Aorta (tissue), 5 donors: ENCODE data around the gene SLC30A4. TPM values are rescaled to one million over a fixed set of nuclear protein-coding genes. Genes with fewer than 3 reads are reported as not detected.
A peak's percentile ranks its signal among the peaks of the same experiment; 100 is the strongest.

Experiments
- ATAC-seq: fragments of 200-7000 bp; cut with Tn5 transposase; one replicate; pipeline ENCODE4 v1.9.1; 2022; ENCODE audit warnings: moderate library complexity; ENCODE audit not compliant: low FRiP score
- DNase-seq, 2 donors: peaks; one replicate each; pipeline ENCODE4 v3.0.0-alpha.2; 2020
- H3K27ac ChIP-seq, 2 donors: one replicate each; pipeline ENCODE4 v1.5.1; 2013; ENCODE audit warnings: low read length in 2 of 2, mild to moderate bottlenecking in 2 of 2, moderate library complexity in 2 of 2, control low read depth in 1 of 2, inconsistent platforms in 1 of 2, low read depth in 1 of 2
- H3K27me3 ChIP-seq, 2 donors: one replicate each; pipeline ENCODE4 v1.6.1; 2013; ENCODE audit warnings: control low read depth in 1 of 2, low read length in 1 of 2, mild to moderate bottlenecking in 1 of 2, moderate library complexity in 1 of 2; ENCODE audit not compliant: insufficient read depth in 2 of 2, control insufficient read depth in 1 of 2
- H3K36me3 ChIP-seq, 2 donors: one replicate each; pipeline ENCODE4 v1.6.1; 2013; ENCODE audit warnings: control low read depth in 1 of 2, low read length in 1 of 2, mild to moderate bottlenecking in 1 of 2; ENCODE audit not compliant: insufficient read depth in 2 of 2, control insufficient read depth in 1 of 2
- H3K4me1 ChIP-seq, 2 donors: one replicate each; pipeline ENCODE4 v1.6.1; 2013; ENCODE audit warnings: low read length in 2 of 2, control low read depth in 1 of 2, mild to moderate bottlenecking in 1 of 2, moderate library complexity in 1 of 2; ENCODE audit not compliant: insufficient read depth in 2 of 2, control insufficient read depth in 1 of 2
- H3K4me3 ChIP-seq, 2 donors: one replicate each; pipeline ENCODE4 v1.5.1; 2013; ENCODE audit warnings: low read length in 2 of 2, control low read depth in 1 of 2, mild to moderate bottlenecking in 1 of 2
- H3K9me3 ChIP-seq: one replicate; pipeline ENCODE4 v1.6.1; 2013; ENCODE audit warnings: mild to moderate bottlenecking, low read length; ENCODE audit not compliant: control insufficient read depth
- WGBS, 2 donors: extraction: QIAGEN DNeasy Blood & Tissue Kit; methylation state at CpG; one replicate each; pipeline ENCODE4 v1.1.7; 2013; 5-methylcytosine and 5-hydroxymethylcytosine counted together
- intact Hi-C, 2 donors: fragments of 100-400 bp; cut with DNase I; formaldehyde crosslinking; loops; one replicate each; pipeline versions ENCODE4 v1.14.2 to v1.15.0; 2022
- polyA plus RNA-seq, 2 donors: library from polyadenylated mRNA; stranded (reverse); fragments of 200-250 nt; gene quantifications; one replicate each; pipeline ENCODE4 v1.2.3, GENCODE V29; 2013
- total RNA-seq, 2 donors: library from RNA; stranded (reverse); fragmentation: NEBNext Ultra II Directional; extraction: Animal tissue kit (Norgen Biotek cat#: 25700); gene quantifications; one replicate each; pipeline ENCODE4 v1.2.1, GENCODE V29; 2021
- donor health status: healthy with polysubstance abuse.
- donor health status: Bipolar disorder and iron deficiency.
- donor health status: DM: no; HTN: no; CAD: no.
- donor health status: DM: no; HTN: no; CAD: no.
- donor health status: DM: yes; HTN: yes; CAD: no.

SLC30A4 gene
- total and polyA plus RNA-seq, 4 donors = 3.7 to 10.2 (median 7.2) TPM

DNA sequence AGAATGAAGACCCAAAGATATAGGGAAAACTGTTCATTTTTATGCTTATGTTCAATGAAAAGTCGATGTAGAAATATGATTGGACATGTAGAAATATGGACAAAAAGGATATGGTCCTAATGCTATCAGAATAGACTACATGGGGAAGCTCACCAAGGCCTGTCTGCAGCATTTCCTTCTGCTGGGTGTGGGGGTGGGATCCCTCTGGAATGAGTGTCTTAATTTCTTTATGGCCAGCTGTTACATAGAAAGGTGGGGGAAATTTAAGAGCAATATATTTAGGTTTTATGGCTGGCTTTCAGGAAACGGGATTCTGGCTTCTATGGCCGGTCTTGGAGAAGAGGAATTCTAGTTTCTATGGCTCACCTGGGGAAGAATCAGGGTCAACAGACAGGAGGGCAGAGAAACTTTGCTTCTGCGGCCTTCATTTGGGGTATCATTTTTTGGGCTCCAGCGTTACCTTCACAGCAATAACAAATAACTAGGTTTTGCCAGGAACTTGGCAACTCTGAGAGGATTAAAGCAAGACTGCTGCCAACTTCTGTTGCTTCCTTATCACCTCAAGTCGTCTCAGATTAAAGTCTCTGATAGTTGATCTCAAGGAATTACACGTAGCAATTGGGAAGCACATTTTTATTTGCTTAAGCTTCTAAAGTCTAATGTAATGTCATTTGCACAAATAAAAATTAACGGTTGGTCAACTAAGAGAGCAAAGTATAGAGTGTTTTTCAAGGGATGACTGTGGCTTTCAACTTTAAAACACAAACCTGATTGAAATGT is 87.2 kb downstream of the SLC30A4 start:
- intact Hi-C loops = no loop called here
- no peak for ATAC-seq
- 61 to 62% methylated on average over 8 of the region's 8 CpGs for WGBS, 2 donors

DNA sequence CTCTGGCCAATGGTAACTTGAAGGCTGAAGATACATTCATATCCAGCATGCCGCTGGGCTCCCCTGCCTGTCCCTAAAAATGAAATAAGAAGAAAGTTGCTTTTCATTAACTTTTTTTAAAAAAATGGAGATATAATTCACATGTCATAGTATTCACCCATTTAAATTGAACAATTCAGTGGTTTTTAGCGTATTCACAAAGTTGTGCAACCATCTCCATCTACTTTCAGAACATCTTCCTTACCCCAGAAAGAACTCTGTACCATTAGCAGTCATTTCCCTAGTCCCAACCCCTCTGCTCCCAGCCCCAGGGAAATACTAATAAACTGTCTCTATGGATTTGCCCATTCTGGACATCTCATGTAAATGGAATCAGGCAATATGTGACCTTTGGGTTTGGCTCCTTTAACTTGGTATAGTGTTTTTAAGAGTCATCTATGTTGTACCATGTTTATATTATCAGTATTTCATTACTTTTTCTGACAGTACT is 88.4 kb downstream of the SLC30A4 start:
- H3K4me1 ChIP-seq = no peaks in the 10 kb centered on the region
- no peak overlapping the region for H3K4me3 ChIP-seq
- intact Hi-C loops = no loop called here
- H3K27ac ChIP-seq = no peak overlapping the region
- WGBS, 2 donors = 94 to 96% methylated on average over 2 of the region's 2 CpGs
- no peaks in the 10 kb centered on the region for H3K36me3 ChIP-seq
- H3K9me3 ChIP-seq = no peaks in the 10 kb centered on the region
- no peaks in the 10 kb centered on the region for H3K27me3 ChIP-seq
- no peak for DNase-seq
- no peak for ATAC-seq

More for the DNA sequence above, 87.2 kb downstream of the SLC30A4 start:
- Histone ChIP-seq H3K4me1 (no peaks in the 10 kb centered on the region), H3K4me3 (no peak overlapping the region), H3K27ac (no peak overlapping the region), H3K36me3 (no peaks in the 10 kb centered on the region), H3K9me3 (no peaks in the 10 kb centered on the region), H3K27me3 (no peaks in the 10 kb centered on the region)
- no peak for DNase-seq

DNA sequence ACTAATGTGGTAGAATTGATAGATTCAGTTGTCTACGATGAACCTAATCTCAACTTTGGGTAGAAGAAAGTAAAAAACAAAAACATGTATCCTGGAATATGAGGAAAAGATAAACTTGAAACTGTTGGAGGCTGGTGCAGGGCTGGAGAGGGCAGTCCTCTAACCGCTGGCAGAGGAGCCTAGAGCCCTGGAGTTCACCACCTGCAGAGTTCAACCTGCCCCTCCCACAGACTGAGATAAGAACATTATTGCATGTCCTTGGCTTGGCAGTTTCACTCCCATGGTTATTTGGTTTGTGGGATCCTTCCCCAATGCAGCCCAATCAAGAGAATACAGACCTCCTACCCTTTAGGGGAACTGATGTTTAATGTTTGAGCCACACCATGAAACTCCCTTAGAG is 91.0 kb downstream of the SLC30A4 start:
- 91 to 94% methylated on average over 2 of the region's 2 CpGs for WGBS, 2 donors

DNA sequence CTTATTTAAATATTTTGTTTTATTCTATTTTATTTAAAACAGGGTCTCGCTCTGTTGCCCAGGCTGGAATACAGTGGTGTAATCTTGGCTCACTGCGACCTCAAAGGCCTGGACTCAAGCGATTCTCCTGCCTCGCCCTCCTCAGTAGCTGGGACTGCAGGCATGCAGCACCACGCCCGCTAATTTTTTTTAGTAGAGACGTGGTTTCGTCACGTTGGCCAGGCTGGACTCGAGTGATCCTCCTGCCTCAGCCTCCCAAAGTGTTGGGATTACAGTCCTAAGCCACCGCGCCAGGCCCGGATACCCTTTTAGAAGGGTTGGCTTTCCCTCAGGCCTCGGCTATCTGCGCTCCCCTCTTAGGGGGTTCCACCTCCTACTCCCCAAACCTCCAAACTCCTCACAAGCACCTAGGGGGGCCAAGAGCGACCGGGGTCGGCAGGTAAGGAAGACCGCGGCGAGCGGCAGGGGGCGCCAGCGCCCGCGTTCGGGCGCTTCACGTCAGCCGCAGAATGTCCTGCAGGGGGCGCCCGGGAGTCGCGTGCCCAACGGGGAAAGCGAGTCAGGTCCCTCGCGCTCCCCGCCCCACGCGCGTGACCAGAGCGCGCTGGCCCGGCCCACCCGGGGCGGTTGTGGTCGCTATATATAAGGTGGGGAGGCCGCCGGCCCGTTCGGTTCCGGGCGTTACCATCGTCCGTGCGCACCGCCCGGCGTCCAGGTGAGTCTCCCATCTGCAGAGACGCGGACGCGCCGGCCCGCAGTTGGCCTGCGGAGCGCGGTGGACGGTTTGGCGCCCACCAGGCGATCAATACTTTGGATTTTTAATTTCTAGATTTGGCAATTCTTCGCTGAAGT is 92.4 kb downstream of the SLC30A4 start:
- intact Hi-C loops = no loop called here
- no peak overlapping the region for H3K27ac ChIP-seq
- peak; percentile 93 for ATAC-seq
- no peaks in the 10 kb centered on the region for H3K27me3 ChIP-seq
- WGBS, 2 donors = 13 to 16% methylated on average over 67 to 73 of the region's 73 CpGs
- H3K36me3 ChIP-seq = no peaks in the 10 kb centered on the region
- H3K9me3 ChIP-seq = no peaks in the 10 kb centered on the region
- peak overlapping the region in 1 of 2 donors; percentile 24 for H3K4me3 ChIP-seq
- no peaks in the 10 kb centered on the region for H3K4me1 ChIP-seq
- peak; percentile 81 to 93 for DNase-seq

More for the DNA sequence above, 91.0 kb downstream of the SLC30A4 start:
- DNase-seq (no peak), ATAC-seq (no peak)
- no peak overlapping the region for H3K27ac ChIP-seq
- no peaks in the 10 kb centered on the region for H3K4me1 ChIP-seq
- intact Hi-C loops = no loop called here
- H3K36me3 ChIP-seq = no peaks in the 10 kb centered on the region
- no peaks in the 10 kb centered on the region for H3K27me3 ChIP-seq
- H3K4me3 ChIP-seq = no peak overlapping the region
- no peaks in the 10 kb centered on the region for H3K9me3 ChIP-seq

Other genes starting within 250 kb of the SLC30A4 start
- gene GATM, start 144.2 kb downstream of the SLC30A4 start, total RNA-seq = 10 to 100 TPM; 27.8 to 31.9 TPM
- 10 to 100 TPM in 1 of 2 donors, 1 to 10 TPM in 1; 6.9 to 74.6 TPM for gene GATM, start 144.2 kb downstream of the SLC30A4 start, polyA plus RNA-seq
- gene BLOC1S6, start 64.6 kb upstream of the SLC30A4 start, total RNA-seq = 10 to 100 TPM; 46.8 to 47.3 TPM
- 10 to 100 TPM; 24.9 to 45.6 TPM for gene BLOC1S6, start 64.6 kb upstream of the SLC30A4 start, polyA plus RNA-seq
- 10 to 100 TPM; 44.5 to 49.3 TPM for gene SQOR, start 112.3 kb upstream of the SLC30A4 start, total RNA-seq
- gene SQOR, start 112.3 kb upstream of the SLC30A4 start, polyA plus RNA-seq = 10 to 100 TPM; 52.8 to 65.0 TPM